C4-2B (cell line): ENCODE results near the gene HAGH.

Experiments
- H3K27ac ChIP-seq: fragments of 450-650 bp; 2 replicates; pipeline ENCODE4 v1.5.1; 2017
- ZFX ChIP-seq: fragments of 450-650 bp; IDR thresholded peaks from 2 replicates; pipeline ENCODE4 v1.6.1; 2017
- TF ChIP-seq, protein P1 (sequence below): fragments of 450-650 bp; conservative IDR thresholded peaks from 2 replicates; pipeline ENCODE4 v1.5.1; 2017; ENCODE audit warnings: mild to moderate bottlenecking

The HAGH gene

DNA sequence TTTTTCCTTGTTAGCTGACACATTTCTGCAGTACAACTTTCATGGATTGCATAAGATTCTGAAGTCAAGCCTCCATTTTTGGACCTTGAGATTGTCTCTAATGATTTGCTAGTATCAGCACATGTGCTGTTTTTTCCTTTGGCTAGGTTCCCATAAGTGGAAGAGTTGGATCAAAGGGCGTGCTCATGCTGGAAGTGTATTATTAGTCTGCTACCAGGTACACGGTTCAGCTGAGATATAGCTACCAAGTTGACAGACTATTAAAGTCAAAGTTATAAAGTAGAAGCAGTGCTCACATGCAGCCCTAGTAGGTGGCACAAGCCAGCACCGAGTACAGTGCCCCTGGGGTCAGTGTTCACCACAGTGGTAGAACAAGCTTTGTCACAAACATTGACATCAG is 3.6 kb upstream of the HAGH start:
- no peak overlapping the region for H3K27ac ChIP-seq
- TF ChIP-seq, protein P1, sequence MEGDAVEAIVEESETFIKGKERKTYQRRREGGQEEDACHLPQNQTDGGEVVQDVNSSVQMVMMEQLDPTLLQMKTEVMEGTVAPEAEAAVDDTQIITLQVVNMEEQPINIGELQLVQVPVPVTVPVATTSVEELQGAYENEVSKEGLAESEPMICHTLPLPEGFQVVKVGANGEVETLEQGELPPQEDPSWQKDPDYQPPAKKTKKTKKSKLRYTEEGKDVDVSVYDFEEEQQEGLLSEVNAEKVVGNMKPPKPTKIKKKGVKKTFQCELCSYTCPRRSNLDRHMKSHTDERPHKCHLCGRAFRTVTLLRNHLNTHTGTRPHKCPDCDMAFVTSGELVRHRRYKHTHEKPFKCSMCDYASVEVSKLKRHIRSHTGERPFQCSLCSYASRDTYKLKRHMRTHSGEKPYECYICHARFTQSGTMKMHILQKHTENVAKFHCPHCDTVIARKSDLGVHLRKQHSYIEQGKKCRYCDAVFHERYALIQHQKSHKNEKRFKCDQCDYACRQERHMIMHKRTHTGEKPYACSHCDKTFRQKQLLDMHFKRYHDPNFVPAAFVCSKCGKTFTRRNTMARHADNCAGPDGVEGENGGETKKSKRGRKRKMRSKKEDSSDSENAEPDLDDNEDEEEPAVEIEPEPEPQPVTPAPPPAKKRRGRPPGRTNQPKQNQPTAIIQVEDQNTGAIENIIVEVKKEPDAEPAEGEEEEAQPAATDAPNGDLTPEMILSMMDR, result no peak
- no peak for TF ChIP-seq ZFX

DNA sequence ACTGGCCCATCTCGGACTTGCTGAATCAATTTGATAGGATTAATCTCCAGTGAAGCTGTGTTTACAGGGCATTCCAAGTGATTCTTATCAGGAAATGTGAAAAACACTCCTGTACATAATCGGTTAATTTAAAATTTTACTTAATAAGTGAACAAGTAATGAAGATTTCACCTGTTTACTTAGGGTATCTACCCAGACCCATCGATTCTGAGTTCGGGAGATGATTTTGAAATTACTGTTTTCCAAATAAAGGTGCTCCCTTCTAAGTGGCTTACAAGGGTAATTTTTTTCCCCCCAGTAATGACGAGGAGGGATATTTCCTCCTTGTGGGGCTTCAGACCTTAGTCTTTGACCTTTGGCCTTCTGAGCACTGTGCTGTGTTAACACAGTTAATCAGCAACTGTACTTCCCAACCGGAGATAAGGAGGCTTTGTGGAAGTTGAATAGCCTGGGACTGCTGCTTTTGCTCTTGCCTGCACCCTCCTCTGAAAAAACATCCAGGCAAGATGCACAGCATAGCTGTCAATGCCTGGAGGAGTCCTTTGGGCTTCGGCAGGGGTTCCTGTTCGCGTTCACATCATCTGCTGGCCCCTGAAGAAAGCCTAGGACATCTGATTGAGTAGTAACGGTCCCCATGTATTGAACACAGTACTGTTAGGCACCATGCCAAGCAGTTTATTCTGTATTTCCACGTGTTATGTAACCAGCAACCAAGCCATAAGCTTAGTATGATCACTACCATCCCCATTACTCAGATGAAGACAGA is 2.2 kb upstream of the HAGH start:
- TF ChIP-seq, protein P1, result no peak
- no peak for TF ChIP-seq ZFX
- H3K27ac ChIP-seq, result no peak overlapping the region

DNA sequence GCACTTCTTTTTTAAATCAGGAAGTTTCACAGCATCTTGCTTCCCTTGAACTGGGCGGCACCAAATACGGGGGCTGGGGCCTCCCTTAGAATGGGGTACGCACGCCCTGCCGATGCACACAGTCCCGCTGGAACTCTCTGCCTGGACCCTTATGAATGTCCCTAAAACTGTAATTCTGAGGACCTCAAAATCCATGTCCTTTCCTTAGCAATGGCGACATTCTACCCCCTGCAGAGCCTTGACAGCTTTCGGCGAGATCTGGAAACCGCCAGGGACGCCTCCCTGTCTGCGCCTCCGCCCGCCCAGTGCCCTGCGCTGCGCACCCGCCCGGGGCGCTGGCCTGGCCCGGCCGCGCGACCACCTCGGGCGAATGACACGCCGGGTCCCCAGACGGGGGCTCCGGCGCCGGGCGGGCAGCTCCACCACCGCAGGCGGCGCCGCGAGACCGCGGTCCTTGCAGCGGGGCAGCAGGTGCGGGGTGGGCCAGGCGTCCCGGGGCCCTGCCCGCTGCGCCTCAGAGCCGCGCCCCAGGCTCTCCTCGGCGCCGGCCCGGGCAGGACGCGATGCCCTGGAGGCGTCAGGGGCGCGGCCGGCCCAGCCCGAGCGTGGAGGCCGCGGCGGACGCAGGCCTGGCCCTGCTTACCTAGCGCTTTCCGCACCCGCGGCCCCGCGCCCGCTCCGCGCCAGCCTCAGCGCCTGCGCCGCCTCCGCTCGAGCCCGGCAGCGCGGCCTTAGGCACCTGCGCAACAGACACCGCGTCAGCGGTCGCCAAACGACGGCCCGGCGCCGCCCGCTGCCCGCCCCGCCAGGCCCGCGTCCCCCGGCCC is 548 bp downstream of the HAGH start:
- peak overlapping the region; percentile 95 for H3K27ac ChIP-seq
- TF ChIP-seq ZFX, result no peak
- TF ChIP-seq, protein P1, result no peak; the same call in 1 of the 2 replicates

DNA sequence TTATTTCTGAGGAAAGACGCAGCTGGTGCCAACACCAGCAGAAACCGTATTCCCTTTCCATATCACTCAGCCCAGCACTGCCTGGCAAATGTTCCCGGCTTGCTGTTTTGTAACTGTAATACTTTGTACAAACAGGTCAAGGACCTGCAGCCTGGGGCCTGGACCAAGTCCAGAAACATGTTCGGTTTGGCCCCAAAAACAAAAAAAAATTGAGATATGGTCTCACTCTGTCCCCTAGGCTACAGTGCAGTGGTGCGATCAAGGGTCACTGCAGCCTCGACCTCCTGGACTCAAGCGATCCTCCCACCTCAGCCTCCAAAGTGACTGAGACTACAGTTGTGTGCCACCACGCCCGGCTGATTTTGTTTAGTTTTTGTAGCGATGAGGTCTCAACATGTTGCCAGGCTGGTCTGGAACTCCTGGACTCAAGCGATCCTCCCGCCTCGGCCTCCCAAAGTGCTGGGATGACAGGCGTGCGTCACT is 1.2 kb downstream of the HAGH start:
- TF ChIP-seq ZFX, result no peak
- TF ChIP-seq, protein P1, result no peak
- peak overlapping the region; percentile 95; the same call in 1 of the 2 replicates for H3K27ac ChIP-seq

DNA sequence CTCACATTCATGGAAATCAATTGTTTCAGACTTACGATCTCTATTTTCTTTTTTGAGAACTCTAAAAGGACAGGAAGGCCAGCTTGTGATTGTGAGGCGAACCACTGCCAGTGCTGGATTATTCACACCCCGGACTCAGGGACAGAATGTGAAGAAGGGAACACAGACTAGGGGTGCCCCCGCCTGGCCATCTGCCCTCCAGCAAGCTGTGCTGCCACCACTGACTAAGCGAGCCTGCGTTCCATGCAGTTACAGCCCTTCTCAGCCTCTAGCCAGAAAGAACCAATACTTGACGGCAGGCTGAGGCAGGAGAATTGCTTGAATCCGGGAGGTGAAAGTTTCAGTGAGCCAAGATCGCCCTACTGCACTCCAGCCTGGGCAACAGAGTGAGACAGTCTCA is 2.8 kb downstream of the HAGH start:
- TF ChIP-seq, protein P1, result no peak
- no peak for TF ChIP-seq ZFX
- H3K27ac ChIP-seq, result no peak overlapping the region

DNA sequence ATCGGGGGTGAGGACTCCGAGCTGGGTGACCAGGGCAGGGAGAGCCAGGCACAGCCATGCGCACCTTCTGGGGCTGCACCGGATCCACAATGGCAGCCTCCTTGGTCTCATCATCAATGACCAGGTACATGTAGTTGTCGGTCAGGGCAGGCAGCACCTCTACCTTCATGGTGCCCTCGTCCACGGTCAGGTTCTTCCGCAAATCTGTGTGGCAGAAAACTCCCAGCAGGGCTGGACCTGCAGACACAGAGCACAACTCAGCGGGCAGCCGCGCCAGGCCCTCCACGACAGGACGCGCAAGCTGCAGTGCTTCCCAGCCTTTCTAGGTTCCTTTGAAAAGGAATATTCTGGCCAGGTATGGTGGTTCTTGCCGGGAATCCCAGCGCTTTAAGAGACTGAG is 3.8 kb downstream of the HAGH start:
- TF ChIP-seq ZFX, result no peak
- TF ChIP-seq, protein P1, result no peak
- no peak overlapping the region for H3K27ac ChIP-seq
